Measurements from ENCODE around the gene CKS1B.
"Not testable (repeated sequence)": the region's sequence is repeated elsewhere in the genome, so short reads cannot be mapped to it uniquely, and the experiment has no call there.

CKS1B gene

DNA sequence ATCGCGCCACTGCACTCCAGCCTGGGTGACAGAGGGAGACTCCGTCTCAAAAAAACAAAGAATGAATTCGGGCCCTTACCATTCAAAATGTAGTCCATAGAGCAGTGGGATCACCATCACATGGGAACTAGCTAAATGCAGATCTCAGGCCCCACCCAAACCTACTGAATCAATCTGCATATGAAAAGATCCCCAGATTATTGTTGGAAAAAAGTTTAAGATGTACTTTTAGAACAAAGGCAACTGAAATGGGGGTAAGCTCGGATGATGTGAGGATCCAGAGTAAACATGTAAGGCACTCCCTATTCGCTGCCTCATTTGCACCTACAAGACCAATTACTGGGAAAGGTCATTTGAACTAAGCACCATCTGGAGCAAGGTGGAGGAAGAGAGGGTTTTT lies 7.9 kb downstream of the CKS1B start:
- H3K4me3 ChIP-seq (ENCODE audit: low read length), result peak overlapping the region; percentile 62
- TF ChIP-seq, protein P1, sequence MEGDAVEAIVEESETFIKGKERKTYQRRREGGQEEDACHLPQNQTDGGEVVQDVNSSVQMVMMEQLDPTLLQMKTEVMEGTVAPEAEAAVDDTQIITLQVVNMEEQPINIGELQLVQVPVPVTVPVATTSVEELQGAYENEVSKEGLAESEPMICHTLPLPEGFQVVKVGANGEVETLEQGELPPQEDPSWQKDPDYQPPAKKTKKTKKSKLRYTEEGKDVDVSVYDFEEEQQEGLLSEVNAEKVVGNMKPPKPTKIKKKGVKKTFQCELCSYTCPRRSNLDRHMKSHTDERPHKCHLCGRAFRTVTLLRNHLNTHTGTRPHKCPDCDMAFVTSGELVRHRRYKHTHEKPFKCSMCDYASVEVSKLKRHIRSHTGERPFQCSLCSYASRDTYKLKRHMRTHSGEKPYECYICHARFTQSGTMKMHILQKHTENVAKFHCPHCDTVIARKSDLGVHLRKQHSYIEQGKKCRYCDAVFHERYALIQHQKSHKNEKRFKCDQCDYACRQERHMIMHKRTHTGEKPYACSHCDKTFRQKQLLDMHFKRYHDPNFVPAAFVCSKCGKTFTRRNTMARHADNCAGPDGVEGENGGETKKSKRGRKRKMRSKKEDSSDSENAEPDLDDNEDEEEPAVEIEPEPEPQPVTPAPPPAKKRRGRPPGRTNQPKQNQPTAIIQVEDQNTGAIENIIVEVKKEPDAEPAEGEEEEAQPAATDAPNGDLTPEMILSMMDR (conservative IDR thresholded peaks at IDR 0.05; ENCODE audit: low read length), result no peak
- no peak for DNase-seq (ENCODE audit: low read depth)

DNA sequence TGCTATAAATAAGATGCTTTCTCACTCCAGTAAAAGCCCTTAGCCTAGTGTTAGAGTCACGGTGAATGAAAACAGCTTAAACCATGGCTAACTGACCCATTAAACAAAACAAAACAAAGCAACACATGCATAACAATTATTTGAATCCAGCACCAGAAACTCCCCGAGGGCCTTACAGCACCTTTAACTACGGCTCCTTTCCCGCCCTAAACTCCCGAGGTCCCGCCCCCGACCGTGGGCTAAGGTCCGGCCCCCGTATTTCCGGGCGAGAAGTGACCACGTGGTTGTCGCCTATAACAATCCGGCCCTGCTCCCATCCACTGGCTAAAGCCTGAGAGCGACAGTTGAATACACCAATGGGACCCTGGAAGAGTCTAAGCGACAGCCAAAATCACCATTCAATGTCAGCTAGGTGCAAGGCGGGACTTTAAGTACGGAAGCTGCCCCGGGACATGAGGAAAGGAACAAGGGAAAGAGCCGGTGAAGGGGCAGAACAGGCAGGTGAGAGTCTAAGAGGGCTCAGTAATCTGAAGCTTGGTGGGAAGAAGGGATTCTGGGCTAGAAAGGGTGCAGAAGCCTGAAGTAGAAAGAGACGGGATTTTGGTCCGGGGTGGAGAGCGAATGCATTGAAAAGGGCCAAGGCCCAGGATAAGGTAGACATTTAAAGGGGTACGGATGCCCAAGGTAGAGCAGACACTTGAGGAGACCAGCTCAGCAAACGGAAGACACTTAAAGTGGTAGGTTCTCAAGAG lies 8.6 kb downstream of the CKS1B start, which contains the start of gene FLAD1:
TSS of gene FLAD1 (plus strand) at position 448 of the 752 bp plus-strand sequence. CDS start 351 bp downstream, outside the sequence.
- TF ChIP-seq, protein P1 (conservative IDR thresholded peaks at IDR 0.05; ENCODE audit: low read length), result no peak
- peak; percentile 100 for DNase-seq (ENCODE audit: low read depth)
- peak within 1 kb of the TSS; percentile 96 for H3K4me3 ChIP-seq (ENCODE audit: low read length)

DNA sequence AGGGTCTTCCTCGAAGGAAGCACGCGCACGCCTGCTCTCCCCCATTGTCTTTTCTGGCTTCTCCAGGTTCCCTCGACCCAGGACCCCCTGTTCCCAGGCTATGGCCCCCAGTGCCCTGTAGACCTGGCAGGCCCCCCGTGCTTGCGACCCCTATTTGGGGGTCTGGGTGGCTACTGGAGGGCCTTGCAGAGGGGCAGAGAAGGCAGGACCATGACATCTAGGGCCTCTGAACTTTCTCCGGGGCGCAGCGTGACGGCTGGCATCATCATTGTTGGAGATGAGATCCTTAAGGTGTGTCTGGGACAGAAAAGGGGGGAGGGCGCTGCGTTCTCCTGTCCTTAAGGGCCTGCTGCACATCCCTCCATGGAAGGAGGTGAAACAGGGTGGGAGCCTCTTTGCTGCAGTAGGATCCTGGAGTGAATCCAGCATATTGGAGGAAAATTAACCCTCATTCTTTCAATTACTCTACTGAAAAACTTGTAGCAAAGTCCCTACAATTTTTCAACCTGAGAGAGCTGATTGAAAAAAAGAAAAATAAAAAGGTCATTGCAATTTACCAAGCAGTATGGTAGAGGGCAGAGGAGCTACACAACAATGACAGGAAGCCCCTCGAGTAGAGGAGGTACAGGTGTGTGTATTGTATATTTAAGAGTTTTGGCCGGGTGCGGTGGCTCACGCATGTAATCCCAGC lies 9.4 kb downstream of the CKS1B start:
- TF ChIP-seq, protein P1 (conservative IDR thresholded peaks at IDR 0.05; ENCODE audit: low read length), result no peak
- H3K4me3 ChIP-seq (ENCODE audit: low read length), result peak overlapping the region; percentile 96
- DNase-seq (ENCODE audit: low read depth), result no peak

DNA sequence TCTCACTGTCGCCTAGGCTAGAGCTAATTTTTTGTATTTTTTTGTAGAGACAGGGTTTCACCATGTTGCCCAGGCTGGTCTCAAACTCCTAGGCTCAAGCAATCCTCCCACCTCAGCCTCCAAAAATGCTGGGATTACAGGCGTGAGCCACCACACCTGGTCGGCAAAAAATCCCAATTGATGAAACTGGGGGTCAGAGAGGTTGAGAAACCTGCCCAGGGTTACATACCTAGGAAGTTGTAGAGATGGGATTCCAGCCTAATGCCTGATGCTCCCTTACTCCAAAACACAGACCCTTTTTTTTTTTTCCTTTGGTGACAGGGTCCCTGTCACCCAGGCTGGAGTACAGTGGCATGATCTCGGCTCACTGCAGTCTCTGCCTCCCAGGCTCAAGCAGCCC lies 12.3 kb downstream of the CKS1B start:
- H3K4me3 ChIP-seq (ENCODE audit: low read length); DNase-seq (ENCODE audit: low read depth): not testable (repeated sequence)

DNA sequence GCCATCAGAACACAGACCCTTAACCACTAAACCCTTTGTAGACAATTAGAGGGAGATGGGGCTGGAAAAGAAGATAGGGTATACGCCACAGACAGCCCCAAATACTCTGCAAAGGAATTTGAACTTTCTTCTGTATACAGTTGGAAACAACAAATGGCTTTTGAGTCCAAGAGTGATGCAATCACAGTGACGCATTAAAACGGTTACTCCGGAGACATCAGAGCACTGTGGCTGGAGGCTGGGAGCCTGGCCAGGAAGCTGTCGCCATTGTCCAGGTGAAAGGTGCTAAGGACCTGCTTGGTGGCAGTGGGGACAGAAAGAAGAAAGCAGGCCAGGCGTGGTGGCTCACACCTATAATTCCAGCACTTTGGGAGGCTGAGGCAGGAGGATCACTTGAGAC lies 12.8 kb downstream of the CKS1B start:
- no peak for DNase-seq (ENCODE audit: low read depth)
- TF ChIP-seq, protein P1 (conservative IDR thresholded peaks at IDR 0.05; ENCODE audit: low read length), result no peak
- no peak overlapping the region for H3K4me3 ChIP-seq (ENCODE audit: low read length)

DNA sequence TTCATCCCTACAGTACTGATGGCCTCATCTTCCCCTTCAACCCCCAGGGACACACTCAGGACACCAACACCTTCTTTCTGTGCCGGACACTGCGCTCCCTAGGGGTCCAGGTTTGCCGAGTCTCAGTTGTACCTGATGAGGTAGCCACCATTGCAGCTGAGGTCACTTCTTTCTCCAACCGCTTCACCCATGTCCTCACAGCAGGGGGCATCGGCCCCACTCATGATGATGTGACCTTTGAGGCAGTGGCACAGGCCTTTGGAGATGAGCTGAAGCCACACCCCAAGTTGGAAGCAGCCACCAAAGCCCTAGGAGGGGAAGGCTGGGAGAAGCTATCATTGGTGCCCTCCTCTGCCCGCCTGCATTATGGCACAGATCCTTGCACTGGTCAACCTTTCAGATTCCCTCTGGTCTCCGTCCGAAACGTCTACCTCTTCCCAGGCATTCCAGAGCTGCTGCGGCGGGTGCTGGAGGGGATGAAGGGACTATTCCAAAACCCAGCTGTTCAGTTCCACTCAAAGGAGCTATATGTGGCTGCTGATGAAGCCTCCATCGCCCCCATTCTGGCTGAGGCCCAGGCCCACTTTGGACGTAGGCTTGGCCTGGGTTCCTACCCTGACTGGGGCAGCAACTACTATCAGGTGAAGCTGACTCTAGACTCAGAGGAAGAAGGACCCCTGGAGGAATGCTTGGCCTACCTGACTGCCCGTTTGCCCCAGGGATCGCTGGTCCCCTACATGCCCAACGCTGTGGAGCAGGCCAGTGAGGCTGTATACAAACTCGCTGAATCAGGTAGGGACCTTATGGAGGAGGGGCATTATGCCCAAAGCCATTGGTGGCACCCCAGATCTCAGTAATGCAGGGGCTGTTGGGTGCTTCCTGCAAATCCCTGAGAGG lies 13.8 kb downstream of the CKS1B start:
- H3K4me3 ChIP-seq (ENCODE audit: low read length), result no peak overlapping the region
- TF ChIP-seq, protein P1 (conservative IDR thresholded peaks at IDR 0.05; ENCODE audit: low read length), result no peak
- no peak for DNase-seq (ENCODE audit: low read depth)

DNA sequence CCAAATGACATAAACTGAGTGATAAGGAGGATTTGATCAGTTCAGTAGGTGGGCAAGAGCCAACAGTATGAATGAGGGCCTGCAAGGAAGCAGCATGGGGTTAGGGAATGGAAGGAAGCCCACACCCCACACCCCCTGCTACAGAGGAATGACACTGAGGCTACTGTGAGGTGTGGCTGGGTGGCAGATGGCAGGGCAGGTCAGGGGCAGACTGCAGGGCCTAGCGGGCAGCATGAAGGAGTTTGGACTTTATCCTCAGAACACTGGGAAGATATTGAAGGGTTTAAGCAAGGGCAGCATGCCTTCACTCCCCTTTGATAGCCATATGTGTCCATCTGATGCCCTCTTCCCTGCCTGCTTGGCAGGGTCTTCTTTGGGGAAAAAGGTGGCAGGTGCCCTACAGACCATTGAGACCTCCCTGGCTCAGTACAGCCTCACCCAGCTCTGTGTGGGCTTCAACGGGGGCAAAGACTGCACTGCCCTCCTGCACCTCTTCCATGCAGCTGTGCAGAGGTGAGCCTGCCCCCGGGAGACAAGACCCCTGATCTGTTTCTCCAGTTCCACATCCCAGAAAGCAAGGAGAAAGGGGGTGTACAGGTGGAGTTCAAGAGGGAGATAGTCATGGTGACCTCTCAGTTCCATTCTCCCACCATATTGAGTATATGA lies 14.8 kb downstream of the CKS1B start:
- DNase-seq (ENCODE audit: low read depth), result no peak
- TF ChIP-seq, protein P1 (conservative IDR thresholded peaks at IDR 0.05; ENCODE audit: low read length), result no peak
- no peak overlapping the region for H3K4me3 ChIP-seq (ENCODE audit: low read length)
